ENCODE measurements around the gene SLC25A15. TPM values are rescaled to one million over a fixed set of nuclear protein-coding genes. Genes with fewer than 3 reads are reported as not detected.

Gene SLC25A15
- total RNA-seq, 1 donor from 2014 or later: 22.1 TPM

- TF ChIP-seq CTCF (IDR thresholded peaks at IDR 0.05; ENCODE audit: insufficient read depth, low read length, severe bottlenecking): no peak
- H3K27me3 ChIP-seq (ENCODE audit: control insufficient read depth, insufficient read depth, low read length): no peaks in the 10 kb centered on the region
- peaks cover 2% of the 10 kb centered on the region for H3K36me3 ChIP-seq (ENCODE audit: control insufficient read depth, insufficient read depth, low read length)
- FAIRE-seq (no peak), DNase-seq (ENCODE audit: low read depth) (no peak)
- no peak overlapping the region for H3K4me3 ChIP-seq (ENCODE audit: low read depth, low read length)
Measured at GRCh38 chr13:40799508-40799907, 10.1 kb downstream of the SLC25A15 start.

GRCh38 chr13:40800559-40800958 lies 11.1 kb downstream of the SLC25A15 start:
- no peak overlapping the region for H3K4me3 ChIP-seq (ENCODE audit: low read depth, low read length)
- H3K36me3 ChIP-seq (ENCODE audit: control insufficient read depth, insufficient read depth, low read length): no peaks in the 10 kb centered on the region
- TF ChIP-seq CTCF (IDR thresholded peaks at IDR 0.05; ENCODE audit: insufficient read depth, low read length, severe bottlenecking): no peak
- FAIRE-seq: no peak
- no peak for DNase-seq (ENCODE audit: low read depth)
- no peaks in the 10 kb centered on the region for H3K27me3 ChIP-seq (ENCODE audit: control insufficient read depth, insufficient read depth, low read length)

- no peak for TF ChIP-seq CTCF (IDR thresholded peaks at IDR 0.05; ENCODE audit: insufficient read depth, low read length, severe bottlenecking)
Measured at GRCh38 chr13:40801255-40802217, 12.1 kb downstream of the SLC25A15 start.

GRCh38 chr13:40803316-40803715 lies 13.9 kb downstream of the SLC25A15 start:
- H3K27me3 ChIP-seq (ENCODE audit: control insufficient read depth, insufficient read depth, low read length): no peaks in the 10 kb centered on the region
- no peak overlapping the region for H3K4me3 ChIP-seq (ENCODE audit: low read depth, low read length)
- DNase-seq (ENCODE audit: low read depth): no peak
- FAIRE-seq: no peak
- peaks cover 1% of the 10 kb centered on the region for H3K36me3 ChIP-seq (ENCODE audit: control insufficient read depth, insufficient read depth, low read length)
- no peak for TF ChIP-seq CTCF (IDR thresholded peaks at IDR 0.05; ENCODE audit: insufficient read depth, low read length, severe bottlenecking)

More at GRCh38 chr13:40801255-40802217, 12.1 kb downstream of the SLC25A15 start:
- FAIRE-seq: no peak
- H3K27me3 ChIP-seq (ENCODE audit: control insufficient read depth, insufficient read depth, low read length): no peaks in the 10 kb centered on the region
- H3K4me3 ChIP-seq (ENCODE audit: low read depth, low read length): no peak overlapping the region
- no peaks in the 10 kb centered on the region for H3K36me3 ChIP-seq (ENCODE audit: control insufficient read depth, insufficient read depth, low read length)
- no peak for DNase-seq (ENCODE audit: low read depth)

- H3K36me3 ChIP-seq (ENCODE audit: control insufficient read depth, insufficient read depth, low read length): peaks cover 6% of the 10 kb centered on the region
- H3K27me3 ChIP-seq (ENCODE audit: control insufficient read depth, insufficient read depth, low read length): no peaks in the 10 kb centered on the region
- TF ChIP-seq CTCF (IDR thresholded peaks at IDR 0.05; ENCODE audit: insufficient read depth, low read length, severe bottlenecking): no peak
- DNase-seq (ENCODE audit: low read depth): no peak
- no peak overlapping the region for H3K4me3 ChIP-seq (ENCODE audit: low read depth, low read length)
- FAIRE-seq: no peak
Measured at GRCh38 chr13:40806241-40806640, 16.8 kb downstream of the SLC25A15 start.
